HepG2 (cell line): Measurements from ENCODE around the gene SDE2. TPM values are rescaled to one million over a fixed set of nuclear protein-coding genes. Genes with fewer than 3 reads are reported as not detected.

Experiments used
- ATAC-seq: fragments of 200-7000 bp; cut with Tn5 transposase; 3 replicates; pipeline ENCODE4 v1.9.1; 2020; ENCODE audit warnings: mild to moderate bottlenecking, moderate library complexity
- BruUV-seq: library from RNA; stranded (reverse); fragments of 400-500 nt; replicated peaks from 2 replicates; lab custom pipeline; 2021; lab: Mats Ljungman, UMichigan
- CTCF ChIA-PET: fragments of 300-600 bp; formaldehyde crosslinking; extraction: SDS; loops from one replicate; lab custom pipeline; 2021; ENCODE audit warnings: low total read pairs, inconsistent platforms, low intra/inter-chr PET ratio; lab: Yijun Ruan, JAX
- POLR2A ChIA-PET: fragments of 350-600 bp; sonication (Branson Sonifier 250); formaldehyde crosslinking; loops from one replicate; lab custom pipeline; 2020; ENCODE audit warnings: antibody characterized with exemption, inconsistent platforms; lab: Yijun Ruan, JAX
- DNase-seq: peaks from one replicate; pipeline ENCODE4 v3.0.0-alpha.2; 2015; ENCODE audit warnings: low spot score
- FAIRE-seq: peaks from 3 replicates; lab custom pipeline; 2011; peaks lifted over from hg19 to GRCh38; lab: Jason Lieb, UNC
- H2AFZ ChIP-seq: one replicate; pipeline ENCODE4 v1.6.1; 2011; ENCODE audit warnings: low read length, inconsistent platforms
- H3K27ac ChIP-seq: fragments of 300-600 bp; 3 replicates; pipeline ENCODE4 v1.8.0; 2011; ENCODE audit warnings: mixed run types, mild to moderate bottlenecking, mixed read lengths, low read length, inconsistent platforms; ENCODE audit not compliant: insufficient read depth; ENCODE audit errors: extremely low read length
- H3K27me3 ChIP-seq, 2 experiments: fragments of 200-600 bp in 1 of 2; 2 replicates in 1 of 2; 3 replicates in 1 of 2; pipeline versions ENCODE4 v1.6.0 to v1.8.0; 2011; ENCODE audit warnings: low read length in 2 of 2, mild to moderate bottlenecking in 2 of 2, moderate library complexity in 2 of 2, inconsistent platforms in 1 of 2; ENCODE audit not compliant: insufficient read depth in 2 of 2, control insufficient read depth in 1 of 2
- H3K36me3 ChIP-seq, 2 experiments: fragments of 200-600 bp in 1 of 2; replicated peaks in 1 of 2; 2 replicates in 1 of 2; 3 replicates in 1 of 2; pipeline versions ENCODE4 v1.5.1 to v1.8.0; 2011; ENCODE audit warnings: low read length in 2 of 2, inconsistent platforms in 1 of 2; ENCODE audit not compliant: insufficient read depth in 2 of 2, control insufficient read depth in 1 of 2
- H3K4me1 ChIP-seq: 2 replicates; pipeline ENCODE4 v1.5.1; 2012; ENCODE audit warnings: low read length, inconsistent platforms; ENCODE audit not compliant: insufficient read depth
- H3K4me2 ChIP-seq: 2 replicates; pipeline ENCODE4 v1.6.0; 2011; ENCODE audit warnings: low read depth, low read length, inconsistent platforms
- H3K4me3 ChIP-seq, 3 experiments: fragments of 200-600 bp in 1 of 3; sonication (generic), shearing (Covaris generic) in 1 of 3; replicated peaks in 1 of 3; 2 replicates each; pipeline ENCODE4 v1.5.1; 2011 to 2016; ENCODE audit warnings: low read length in 3 of 3, inconsistent platforms in 2 of 3, low read depth in 2 of 3, mild to moderate bottlenecking in 2 of 3, control low read depth in 1 of 3, mixed read lengths in 1 of 3; ENCODE audit not compliant: insufficient read depth in 1 of 3
- H3K79me2 ChIP-seq: one replicate; pipeline ENCODE4 v1.6.1; 2011; ENCODE audit warnings: low read length, inconsistent platforms; ENCODE audit not compliant: insufficient read depth
- H3K9ac ChIP-seq: 2 replicates; pipeline ENCODE4 v1.6.0; 2011; ENCODE audit warnings: mild to moderate bottlenecking, low read depth, low read length, inconsistent platforms; ENCODE audit not compliant: insufficient read depth
- H3K9me3 ChIP-seq: 2 replicates; pipeline ENCODE4 v1.5.1; 2012; ENCODE audit warnings: mild to moderate bottlenecking, low read length
- H4K20me1 ChIP-seq: 2 replicates; pipeline ENCODE4 v1.6.0; 2011; ENCODE audit warnings: inconsistent platforms, mild to moderate bottlenecking, low read length, moderate library complexity; ENCODE audit not compliant: insufficient read depth
- BCL6 ChIP-seq: IDR thresholded peaks from 2 replicates; pipeline ENCODE4 v1.6.1; 2016; ENCODE audit warnings: missing genetic modification reagents, missing compliant biosample characterization
- BHLHE40 ChIP-seq: IDR thresholded peaks from 2 replicates; pipeline ENCODE4 v1.6.1; 2011; ENCODE audit warnings: low read length, improper control_type of control experiment
- GFI1 ChIP-seq: sonication (generic); formaldehyde crosslinking; IDR thresholded peaks from 2 replicates; pipeline ENCODE4 v1.5.0; 2020; ENCODE audit warnings: missing genetic modification reagents, mild to moderate bottlenecking, borderline replicate concordance
- PAWR ChIP-seq: sonication (generic); formaldehyde crosslinking; IDR thresholded peaks from 2 replicates; pipeline ENCODE4 v1.4.0; 2020; ENCODE audit warnings: missing genetic modification reagents, mild to moderate bottlenecking, borderline replicate concordance
- RAD51 ChIP-seq: fragments of 450-650 bp; IDR thresholded peaks from 2 replicates; pipeline ENCODE4 v1.6.1; 2016; ENCODE audit warnings: borderline replicate concordance
- REL ChIP-seq: sonication (generic); formaldehyde crosslinking; conservative IDR thresholded peaks from 2 replicates; pipeline ENCODE4 v1.8.0; 2022; ENCODE audit warnings: mild to moderate bottlenecking, missing genetic modification reagents, moderate library complexity
- SMARCE1 ChIP-seq: fragments of 450-650 bp; IDR thresholded peaks from 2 replicates; pipeline ENCODE4 v1.6.1; 2017; ENCODE audit warnings: borderline replicate concordance
- ZNF263 ChIP-seq: sonication (generic); formaldehyde crosslinking; IDR thresholded peaks from 2 replicates; pipeline ENCODE4 v1.4.0; 2020; ENCODE audit warnings: missing genetic modification reagents
- ZNF329 ChIP-seq: sonication (generic); formaldehyde crosslinking; IDR thresholded peaks from 2 replicates; pipeline ENCODE4 v1.9.0; 2021; ENCODE audit warnings: low read depth, mild to moderate bottlenecking, missing genetic modification reagents
- ZNF430 ChIP-seq: sonication (generic); formaldehyde crosslinking; IDR thresholded peaks from 2 replicates; pipeline ENCODE4 v1.9.0; 2021; ENCODE audit warnings: mild to moderate bottlenecking, missing genetic modification reagents
- ZNF607 ChIP-seq: sonication (generic); formaldehyde crosslinking; IDR thresholded peaks from 2 replicates; pipeline ENCODE4 v1.5.1; 2020; ENCODE audit warnings: missing genetic modification reagents, mild to moderate bottlenecking, borderline replicate concordance
- ZNF672 ChIP-seq: sonication (generic); formaldehyde crosslinking; IDR thresholded peaks from 2 replicates; pipeline ENCODE4 v1.8.1; 2022; ENCODE audit warnings: missing genetic modification reagents
- WGBS: methylation state at CpG from one replicate; pipeline ENCODE4 v1.1.6; 2017; ENCODE audit warnings: low lambda C conversion rate; 5-methylcytosine and 5-hydroxymethylcytosine counted together
- in situ Hi-C: cut with HindIII; loops from 2 replicates; pipeline ENCODE4 v1.10.0; 2017; ENCODE audit warnings: low pct_unique_long_range_greater_than_20kb; ENCODE audit not compliant: extremely low pct_ligation_motif_present
- intact Hi-C: fragments of 100-400 bp; cut with micrococcal nuclease; formaldehyde crosslinking; loops from one replicate; pipeline ENCODE4 v1.10.0; 2022; ENCODE audit not compliant: unreplicated experiment
- polyA plus RNA-seq, 8 experiments: library from polyadenylated mRNA; depleted of rRNA in 3 of 8; stranded (reverse) in 7 of 8; unstranded in 1 of 8; fragments of >200 nt; fragmentation: Illumina TruSeq in 4 of 8; extraction: Trizol in 4 of 8; gene quantifications; 2 replicates each; pipeline versions ENCODE4 v1.2.1 to v1.2.3, GENCODE V29; 2011 to 2016; ENCODE audit warnings: low read depth in 4 of 8, missing spikeins in 1 of 8, mixed read lengths in 1 of 8; ENCODE audit not compliant: insufficient read depth in 1 of 8
- total RNA-seq, 5 experiments: library from RNA; depleted of rRNA; stranded (reverse); fragments of >200 nt; fragmentation: Illumina TruSeq; extraction: Trizol; gene quantifications; 2 replicates each; pipeline ENCODE4 v1.2.3, GENCODE V29; 2016; ENCODE audit warnings: low read depth in 1 of 5
- TF ChIP-seq, protein P1 (sequence below): sonication (generic); formaldehyde crosslinking; IDR thresholded peaks from 2 replicates; pipeline ENCODE4 v1.4.0; 2020; ENCODE audit warnings: missing genetic modification reagents, borderline replicate concordance
- TF ChIP-seq, protein P2 (sequence below): sonication (generic); formaldehyde crosslinking; conservative IDR thresholded peaks from 2 replicates; pipeline ENCODE4 v1.4.0; 2020; ENCODE audit warnings: missing genetic modification reagents
- TF ChIP-seq, protein P3 (sequence below), 2 experiments: sonication (generic) in 1 of 2; formaldehyde crosslinking in 1 of 2; IDR thresholded peaks; 2 replicates each; pipeline versions ENCODE4 v1.5.1 to v1.6.1; 2011 to 2020; ENCODE audit warnings: borderline replicate concordance in 1 of 2, low read depth in 1 of 2, low read length in 1 of 2, mild to moderate bottlenecking in 1 of 2, missing genetic modification reagents in 1 of 2, moderate library complexity in 1 of 2

SDE2 gene
- total and polyA plus RNA-seq, 2 of the 13 experiments (the other 11 are each of a cell fraction or from before 2014, with no cell fraction given): 10.8 to 19.6 TPM

DNA sequence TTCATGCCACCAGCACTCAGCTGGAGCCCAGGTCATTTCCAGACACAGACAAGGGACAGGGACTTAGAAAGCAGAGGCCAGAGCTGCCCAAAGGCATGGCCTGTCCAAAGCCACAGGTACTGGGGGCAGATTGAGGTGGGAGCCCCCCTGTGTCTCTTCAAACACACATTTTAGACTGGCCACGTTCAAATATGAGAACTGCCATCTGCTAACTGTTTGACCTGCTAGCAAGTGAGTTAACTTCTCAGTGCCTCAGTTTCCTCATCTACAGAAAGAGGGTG, 57.3 kb downstream of the SDE2 start (continued):
- TF ChIP-seq, protein P1, sequence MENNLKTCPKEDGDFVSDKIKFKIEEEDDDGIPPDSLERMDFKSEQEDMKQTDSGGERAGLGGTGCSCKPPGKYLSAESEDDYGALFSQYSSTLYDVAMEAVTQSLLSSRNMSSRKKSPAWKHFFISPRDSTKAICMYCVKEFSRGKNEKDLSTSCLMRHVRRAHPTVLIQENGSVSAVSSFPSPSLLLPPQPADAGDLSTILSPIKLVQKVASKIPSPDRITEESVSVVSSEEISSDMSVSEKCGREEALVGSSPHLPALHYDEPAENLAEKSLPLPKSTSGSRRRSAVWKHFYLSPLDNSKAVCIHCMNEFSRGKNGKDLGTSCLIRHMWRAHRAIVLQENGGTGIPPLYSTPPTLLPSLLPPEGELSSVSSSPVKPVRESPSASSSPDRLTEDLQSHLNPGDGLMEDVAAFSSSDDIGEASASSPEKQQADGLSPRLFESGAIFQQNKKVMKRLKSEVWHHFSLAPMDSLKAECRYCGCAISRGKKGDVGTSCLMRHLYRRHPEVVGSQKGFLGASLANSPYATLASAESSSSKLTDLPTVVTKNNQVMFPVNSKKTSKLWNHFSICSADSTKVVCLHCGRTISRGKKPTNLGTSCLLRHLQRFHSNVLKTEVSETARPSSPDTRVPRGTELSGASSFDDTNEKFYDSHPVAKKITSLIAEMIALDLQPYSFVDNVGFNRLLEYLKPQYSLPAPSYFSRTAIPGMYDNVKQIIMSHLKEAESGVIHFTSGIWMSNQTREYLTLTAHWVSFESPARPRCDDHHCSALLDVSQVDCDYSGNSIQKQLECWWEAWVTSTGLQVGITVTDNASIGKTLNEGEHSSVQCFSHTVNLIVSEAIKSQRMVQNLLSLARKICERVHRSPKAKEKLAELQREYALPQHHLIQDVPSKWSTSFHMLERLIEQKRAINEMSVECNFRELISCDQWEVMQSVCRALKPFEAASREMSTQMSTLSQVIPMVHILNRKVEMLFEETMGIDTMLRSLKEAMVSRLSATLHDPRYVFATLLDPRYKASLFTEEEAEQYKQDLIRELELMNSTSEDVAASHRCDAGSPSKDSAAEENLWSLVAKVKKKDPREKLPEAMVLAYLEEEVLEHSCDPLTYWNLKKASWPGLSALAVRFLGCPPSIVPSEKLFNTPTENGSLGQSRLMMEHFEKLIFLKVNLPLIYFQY (CRISPR knock-in tag): no peak
- TF ChIP-seq ZNF672 (no peak), PAWR (no peak), ZNF607 (CRISPR knock-in tag) (no peak), ZNF329 (CRISPR knock-in tag) (no peak)

DNA sequence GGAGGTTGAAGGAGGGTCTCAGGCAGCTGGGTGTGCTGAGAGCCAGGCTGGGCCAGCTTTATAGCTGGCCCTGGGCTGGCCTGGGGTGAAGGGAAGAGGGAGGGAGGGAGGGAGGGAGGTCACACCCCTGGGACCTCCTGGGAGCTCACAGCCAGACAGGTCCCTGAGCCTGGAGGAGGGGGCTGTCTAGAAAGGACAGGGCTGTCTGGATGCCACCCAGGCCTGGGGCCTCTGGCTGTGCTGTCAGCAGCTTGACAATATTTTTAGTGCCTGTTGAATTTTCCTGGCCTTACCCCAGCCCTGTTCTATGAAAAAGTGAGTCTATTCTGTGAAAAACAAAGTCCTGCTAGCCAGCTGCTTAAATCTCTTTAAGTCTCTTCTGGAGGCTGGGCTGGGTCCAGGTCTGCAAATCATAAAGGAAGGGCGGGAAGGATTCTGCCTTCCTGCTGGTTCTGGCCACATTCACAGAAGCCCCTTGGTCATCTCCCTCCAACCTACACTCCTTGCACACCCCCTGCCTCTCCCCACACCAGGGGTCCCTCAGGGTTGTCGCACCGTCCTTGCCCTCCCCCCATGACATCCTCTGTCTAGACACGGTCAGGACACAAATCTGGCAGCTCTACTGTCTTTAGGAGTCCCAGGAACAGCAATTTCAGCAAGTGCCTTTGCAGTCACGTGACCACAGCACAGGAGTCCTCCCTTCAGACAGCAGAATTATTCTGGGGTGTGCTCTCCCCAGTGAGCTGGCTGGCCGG, 57.8 kb downstream of the SDE2 start, which contains the start of gene LEFTY2:
TSS of gene LEFTY2 (minus strand) at position 34 of the 755 bp plus-strand sequence. CDS start 80 bp downstream, outside the sequence.
- FAIRE-seq (no peak), DNase-seq (no peak), ATAC-seq (no peak; the same call in 2 of the 3 replicates)
- Histone ChIP-seq H3K27ac (no peak within 1 kb of the TSS), H4K20me1 (no peaks in the 10 kb centered on the region), H3K9me3 (no peaks in the 10 kb centered on the region), H3K79me2 (no peaks in the 10 kb centered on the region), H3K9ac (peak within 1 kb of the TSS; percentile 15; the same call in 1 of the 2 replicates), H2AFZ (no peak within 1 kb of the TSS), H3K4me1 (peaks cover 53% of the 10 kb centered on the region), H3K4me3 (peak within 1 kb of the TSS in 1 of 3 experiments; percentile 61; a peak in 2 of 6 replicates), H3K27me3 (peaks cover 3 to 17% of the 10 kb centered on the region in 2 experiments; a peak in 3 of 5 replicates), H3K4me2 (peak within 1 kb of the TSS; percentile 70), H3K36me3 (no peaks in the 10 kb centered on the region)
- TF ChIP-seq BHLHE40: peak; percentile 43; the same call in 1 of the 2 replicates
- TF ChIP-seq, protein P2, sequence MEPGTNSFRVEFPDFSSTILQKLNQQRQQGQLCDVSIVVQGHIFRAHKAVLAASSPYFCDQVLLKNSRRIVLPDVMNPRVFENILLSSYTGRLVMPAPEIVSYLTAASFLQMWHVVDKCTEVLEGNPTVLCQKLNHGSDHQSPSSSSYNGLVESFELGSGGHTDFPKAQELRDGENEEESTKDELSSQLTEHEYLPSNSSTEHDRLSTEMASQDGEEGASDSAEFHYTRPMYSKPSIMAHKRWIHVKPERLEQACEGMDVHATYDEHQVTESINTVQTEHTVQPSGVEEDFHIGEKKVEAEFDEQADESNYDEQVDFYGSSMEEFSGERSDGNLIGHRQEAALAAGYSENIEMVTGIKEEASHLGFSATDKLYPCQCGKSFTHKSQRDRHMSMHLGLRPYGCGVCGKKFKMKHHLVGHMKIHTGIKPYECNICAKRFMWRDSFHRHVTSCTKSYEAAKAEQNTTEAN (CRISPR knock-in tag): no peak
- no peak for TF ChIP-seq GFI1 (CRISPR knock-in tag)
- TF ChIP-seq RAD51: peak; percentile 88
- no peak for TF ChIP-seq BCL6 (CRISPR knock-in tag)
- no peak for TF ChIP-seq ZNF430 (CRISPR knock-in tag)
- TF ChIP-seq SMARCE1: no peak
- TF ChIP-seq, protein P3, sequence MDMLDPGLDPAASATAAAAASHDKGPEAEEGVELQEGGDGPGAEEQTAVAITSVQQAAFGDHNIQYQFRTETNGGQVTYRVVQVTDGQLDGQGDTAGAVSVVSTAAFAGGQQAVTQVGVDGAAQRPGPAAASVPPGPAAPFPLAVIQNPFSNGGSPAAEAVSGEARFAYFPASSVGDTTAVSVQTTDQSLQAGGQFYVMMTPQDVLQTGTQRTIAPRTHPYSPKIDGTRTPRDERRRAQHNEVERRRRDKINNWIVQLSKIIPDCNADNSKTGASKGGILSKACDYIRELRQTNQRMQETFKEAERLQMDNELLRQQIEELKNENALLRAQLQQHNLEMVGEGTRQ (IDR thresholded peaks at IDR 0.05; ENCODE audit: low read depth, low read length): peak; percentile 80
- TF ChIP-seq, protein P3 (CRISPR knock-in tag; IDR thresholded peaks at IDR 0.05; ENCODE audit: borderline replicate concordance): peak; percentile 69; the same call in 1 of the 2 replicates
- TF ChIP-seq ZNF263 (CRISPR knock-in tag): peak; percentile 91
- no peak for TF ChIP-seq REL
- POLR2A ChIA-PET: interaction anchor here (1.8 kb wide), 1 partner anchor 18 kb away, joined by 8 read pairs; the partner anchor contains the start of gene PYCR2
- BruUV-seq: no TSS peak
- in situ Hi-C loops: no loop called here
- intact Hi-C loops: no loop called here
- WGBS: 34% methylated on average over 6 of the region's 6 CpGs
- CTCF ChIA-PET: no interaction called here
